NCI-H2196 treated with DMSO at 0.1 percent for 48 hours (cell line): Measurements from ENCODE around the gene TNP1.

Source experiments
- DNase-seq: peaks from one replicate; lab custom pipeline; 2025; ENCODE audit not compliant: unreplicated experiment; lab: John Stamatoyannopoulos, UW

Gene TNP1

DNA sequence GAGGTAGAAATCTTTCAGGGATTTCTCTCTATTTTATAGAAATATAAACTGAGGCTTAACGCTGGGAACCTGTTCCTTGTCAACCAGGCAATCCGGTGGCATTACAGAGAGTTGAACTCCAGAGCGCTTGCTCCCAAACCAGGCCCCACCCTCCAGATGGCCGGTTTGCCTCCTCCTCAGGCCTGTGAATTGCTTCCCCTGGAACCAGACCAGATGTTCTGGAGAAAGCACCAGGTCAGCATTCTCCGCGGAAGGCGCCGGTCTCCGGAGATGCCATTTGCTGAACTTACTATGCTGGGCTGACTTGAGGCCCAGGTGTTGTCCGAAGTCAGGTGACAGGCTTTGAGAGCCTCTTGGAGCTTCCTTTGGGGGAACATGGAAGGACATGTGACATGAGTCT, 17.2 kb downstream of the TNP1 start:
- DNase-seq = no peak

DNA sequence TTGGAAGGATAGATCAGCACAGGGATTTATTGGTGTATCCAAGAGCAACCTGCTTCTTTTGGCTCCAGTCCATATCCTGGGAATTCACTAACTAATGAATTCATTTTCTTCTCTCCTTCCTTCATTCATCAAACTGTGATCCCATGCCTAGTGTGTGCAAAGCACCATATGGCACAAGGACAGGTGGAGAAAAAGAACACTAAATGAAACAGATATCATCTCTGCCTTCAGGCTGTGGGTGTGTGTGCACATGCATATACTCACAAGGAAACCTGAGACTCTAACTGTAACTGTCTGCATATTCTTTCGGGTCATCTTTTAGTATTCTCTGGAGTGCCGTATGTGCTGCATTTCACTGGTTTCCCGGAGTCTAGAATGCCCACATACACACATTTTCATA, 20.2 kb downstream of the TNP1 start:
- DNase-seq = no peak

DNA sequence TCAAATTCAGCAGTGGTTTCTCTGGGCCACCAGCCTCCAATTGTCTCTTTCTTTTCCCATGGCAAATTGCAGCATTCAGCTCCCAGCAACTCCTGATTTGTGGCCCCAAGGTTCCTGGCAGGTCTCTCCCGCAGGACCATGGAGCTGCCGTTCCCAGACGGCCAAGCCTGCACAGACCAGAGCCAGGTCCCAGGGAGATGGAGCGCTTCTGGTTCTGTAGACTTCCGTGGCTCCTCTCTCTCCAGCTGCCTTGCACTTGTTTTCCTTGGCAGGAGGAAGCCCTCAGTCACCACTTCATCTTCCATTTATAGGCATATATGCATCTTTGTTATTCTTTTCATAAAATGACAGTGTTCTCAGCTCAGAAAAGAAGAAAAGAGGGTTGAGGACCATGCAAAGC, 21.7 kb downstream of the TNP1 start:
- DNase-seq = no peak

DNA sequence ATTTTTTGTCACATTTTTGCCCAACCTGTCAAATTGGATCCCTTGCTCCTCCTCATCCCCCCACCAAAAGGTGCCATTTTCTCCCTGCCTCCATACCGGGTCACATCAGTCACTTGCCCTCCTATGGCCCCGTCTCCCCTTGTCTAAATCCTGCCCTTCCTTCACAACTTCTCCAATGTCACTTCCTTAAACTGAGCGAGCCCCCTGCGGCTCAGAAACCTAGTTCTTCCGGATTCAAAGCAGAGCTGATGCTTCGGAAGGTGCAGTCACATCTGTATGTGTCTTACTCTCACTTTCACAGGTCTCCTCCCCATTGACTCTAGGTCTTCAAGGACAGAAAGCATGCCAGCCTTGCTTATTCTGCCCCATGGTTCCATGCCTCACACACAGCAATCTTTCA, 22.1 kb downstream of the TNP1 start:
- no peak for DNase-seq

DNA sequence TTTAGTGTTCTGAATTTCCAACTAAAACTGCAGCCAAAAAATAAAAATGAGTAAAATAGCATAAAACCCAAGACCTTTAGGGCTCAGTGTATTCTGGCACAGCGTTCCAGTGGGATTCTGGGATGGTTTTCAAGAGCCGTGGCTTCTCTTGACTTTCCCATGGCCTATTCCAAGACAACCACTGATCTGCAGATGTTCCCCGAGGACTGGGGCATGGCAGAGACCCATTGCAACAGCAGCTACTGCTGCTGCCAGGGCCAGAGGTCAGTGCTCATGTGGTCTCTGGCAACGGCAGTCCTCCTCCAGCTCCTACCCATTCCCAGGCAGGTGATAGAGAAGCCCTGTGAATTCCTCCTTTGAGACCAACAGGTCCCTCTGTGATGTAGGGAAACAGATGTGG, 26.8 kb downstream of the TNP1 start:
- DNase-seq = no peak

DNA sequence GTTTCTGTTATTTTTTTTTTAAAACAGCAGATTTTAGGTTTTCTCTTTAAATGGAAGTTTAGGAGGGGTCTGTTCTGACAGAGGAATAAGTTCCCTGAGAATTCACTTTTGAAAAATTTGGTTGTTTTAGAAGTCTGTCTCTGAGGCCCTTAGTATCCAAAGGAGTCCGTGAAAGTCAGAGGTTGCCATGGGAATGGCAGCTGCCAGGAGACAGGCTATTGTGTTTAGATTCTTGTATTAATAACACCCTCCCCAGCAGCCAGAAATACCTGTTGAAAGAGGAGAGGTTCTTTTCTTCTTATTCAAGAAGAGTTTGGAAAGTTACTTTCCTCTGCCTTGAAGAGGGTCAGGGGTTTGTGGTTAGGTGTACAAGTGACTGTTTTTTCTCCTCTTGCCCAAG, 29.5 kb downstream of the TNP1 start:
- peak; percentile 29 for DNase-seq

DNA sequence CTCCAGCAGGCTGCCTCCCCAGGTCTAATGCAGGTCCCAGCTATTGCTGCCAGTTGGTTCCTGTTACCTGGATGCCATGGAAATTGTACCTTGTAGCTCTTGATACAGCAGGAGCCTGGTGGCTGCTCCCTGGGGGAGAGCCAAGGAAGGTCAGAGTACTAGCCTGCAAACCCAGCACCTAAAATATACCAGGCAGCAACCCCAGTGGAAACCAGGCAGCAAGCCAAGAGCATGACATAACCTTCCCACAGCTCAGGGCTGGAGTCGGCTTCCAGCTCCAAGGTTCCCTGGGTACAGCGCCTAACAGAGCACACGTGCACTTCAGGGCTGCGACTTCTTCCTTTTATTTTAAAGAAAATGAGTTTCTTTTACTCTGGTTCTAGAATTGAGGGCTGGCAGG, 30.3 kb downstream of the TNP1 start:
- peak; percentile 82 for DNase-seq

DNA sequence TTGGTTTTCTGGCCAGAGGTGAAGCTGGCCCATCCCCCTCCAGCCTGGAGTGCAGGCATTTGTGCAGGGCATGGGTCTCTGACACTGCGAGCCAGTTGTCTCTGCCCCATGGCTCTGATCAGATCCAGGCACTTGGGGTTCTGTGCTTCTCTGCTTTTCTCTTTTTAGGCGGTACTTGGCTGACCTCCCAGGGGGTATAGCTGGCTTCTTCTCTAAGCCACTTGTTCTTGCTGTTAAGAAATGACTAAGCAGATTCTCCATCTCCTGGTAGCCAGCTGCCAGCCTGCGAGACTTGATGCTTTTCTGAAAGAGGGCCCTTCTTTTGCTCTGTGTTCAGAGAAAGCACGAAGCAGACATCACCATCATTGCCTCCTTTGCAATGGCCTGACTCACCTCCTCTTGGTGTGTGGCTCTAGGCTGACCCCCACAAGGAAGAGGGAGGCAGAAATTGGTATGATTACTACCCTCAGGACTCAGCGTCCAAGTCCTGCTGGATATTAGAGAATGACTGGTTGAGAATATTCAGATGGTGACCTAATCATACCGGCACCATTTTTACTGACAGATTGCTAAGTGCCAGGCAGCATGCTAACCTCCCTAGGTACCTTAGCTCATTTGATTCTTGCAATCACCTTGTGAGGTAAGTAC, 32.7 kb downstream of the TNP1 start:
- DNase-seq = no peak

DNA sequence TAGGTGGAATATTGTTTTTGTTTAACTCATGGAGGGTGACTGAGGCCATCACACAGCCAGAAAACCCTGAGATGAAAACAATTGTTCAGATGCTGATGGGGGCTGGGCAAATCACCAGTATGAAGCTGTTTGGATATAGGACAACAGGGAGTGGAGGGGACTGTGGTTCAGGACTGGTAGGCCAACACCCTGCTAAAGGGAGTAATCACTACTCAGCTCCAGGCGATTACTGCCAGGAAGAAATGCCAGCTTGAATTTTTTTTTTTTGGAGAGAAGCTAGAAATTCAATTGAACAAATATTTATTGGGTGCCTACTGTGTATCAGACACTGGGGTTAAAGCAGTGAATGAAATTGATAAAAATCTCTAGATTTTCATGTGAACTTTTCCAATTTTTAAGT, 37.4 kb downstream of the TNP1 start:
- DNase-seq = no peak

DNA sequence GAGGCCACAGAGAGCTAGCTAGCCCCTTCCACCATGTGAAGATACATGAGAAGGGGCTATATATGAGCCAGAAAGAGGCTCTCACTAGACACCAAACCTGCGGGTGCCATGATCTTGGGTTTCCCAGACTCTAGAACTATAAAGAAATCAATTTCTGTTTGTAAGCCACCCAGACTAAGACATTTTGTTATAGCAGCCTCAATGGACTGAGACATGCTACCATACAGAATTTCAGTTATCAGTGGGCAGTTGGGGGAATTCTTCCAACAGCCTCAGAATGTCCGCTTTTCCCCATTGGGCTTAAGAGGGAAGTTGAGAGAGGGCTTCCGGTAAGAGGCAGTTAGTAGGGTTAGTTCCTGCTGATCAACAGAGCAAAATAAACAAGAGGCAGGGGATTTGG, 39.2 kb downstream of the TNP1 start:
- DNase-seq = no peak

DNA sequence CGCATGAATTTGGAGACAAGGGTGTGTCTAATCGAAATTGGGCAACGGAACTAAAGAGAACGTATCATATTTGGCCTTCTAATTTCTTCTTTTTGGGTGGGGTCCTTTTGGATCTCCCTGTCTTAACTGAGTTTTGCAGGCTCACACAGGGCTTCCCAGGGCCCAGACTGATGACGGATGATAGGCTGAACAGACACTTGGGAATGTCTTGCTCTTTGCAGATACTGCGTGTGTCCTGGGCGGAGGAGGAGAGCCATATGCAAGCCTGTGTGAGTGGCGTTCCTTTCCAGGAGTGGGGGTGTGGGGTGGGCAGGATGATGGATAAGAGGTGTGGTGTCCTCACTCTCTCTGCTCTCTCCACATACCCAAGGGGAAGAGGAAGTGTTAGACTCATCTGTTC, 40.1 kb downstream of the TNP1 start:
- no peak for DNase-seq

DNA sequence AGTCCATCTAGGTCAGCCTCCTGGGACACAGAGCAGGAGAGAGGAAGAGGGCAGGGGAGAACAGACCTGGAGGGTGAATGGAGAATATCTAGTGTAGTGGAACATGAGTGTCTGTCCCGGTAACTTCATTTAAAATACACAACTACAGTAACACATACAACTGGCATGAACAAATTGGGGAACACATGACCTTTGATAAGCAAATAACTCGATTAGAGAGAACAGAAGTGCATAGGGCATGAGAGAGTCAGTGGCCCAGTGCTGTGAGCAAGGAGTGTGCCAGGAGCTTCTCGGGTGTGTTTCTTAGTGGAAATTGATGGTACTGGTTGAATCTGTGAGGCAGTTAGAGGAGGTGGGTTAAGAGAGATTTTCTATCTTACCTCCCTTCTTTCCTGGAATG, 40.8 kb downstream of the TNP1 start:
- DNase-seq = no peak

DNA sequence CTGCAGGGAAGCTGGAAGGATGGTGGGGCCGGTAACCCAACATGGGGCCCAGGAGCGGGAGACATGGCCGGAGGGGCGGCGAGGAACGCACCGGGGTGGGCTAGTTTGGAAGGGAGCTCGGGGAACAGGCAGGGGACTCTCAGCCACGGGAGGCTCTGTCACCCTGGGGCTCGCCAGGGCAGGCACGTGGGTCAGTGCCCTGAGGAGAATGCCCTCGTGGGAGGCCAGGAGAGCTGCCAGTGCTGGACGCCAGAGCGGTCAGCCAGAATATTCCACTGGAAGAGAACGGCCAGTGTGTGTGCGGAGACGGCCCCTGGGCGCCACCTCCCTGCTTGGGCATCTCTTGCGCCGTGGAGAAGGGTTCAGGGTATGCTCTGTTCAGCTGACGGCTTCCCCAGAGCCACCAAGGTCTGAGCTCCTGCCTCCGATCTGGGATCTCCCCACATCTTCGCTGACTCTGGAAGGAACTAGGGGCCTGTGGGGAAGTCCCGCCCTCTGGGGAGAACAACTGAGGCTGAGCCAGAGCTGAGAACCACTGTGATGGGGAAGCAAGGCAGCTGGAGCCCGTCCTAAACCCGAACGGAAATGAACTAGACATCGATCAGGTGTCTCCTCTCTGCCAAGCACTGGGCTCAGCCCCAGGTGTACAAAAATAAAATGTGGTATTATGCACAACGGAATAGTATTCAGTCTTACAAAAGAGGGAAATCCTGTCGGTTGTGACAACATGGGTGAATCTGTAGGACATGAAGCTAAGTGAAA, 49.3 kb downstream of the TNP1 start:
- DNase-seq = no peak
